ENCODE data around the gene WDR48.

The WDR48 gene

GRCh38 chr3:39122813-39123212, 71.0 kb downstream of the WDR48 start:
- H3K9me3 ChIP-seq (ENCODE audit: control insufficient read depth, insufficient read depth, low read length): no peaks in the 10 kb centered on the region
- H3K4me1 ChIP-seq (ENCODE audit: control insufficient read depth, insufficient read depth, low read length): no peaks in the 10 kb centered on the region
- no peak overlapping the region for H3K9ac ChIP-seq (ENCODE audit: low read depth, low read length)
- no peaks in the 10 kb centered on the region for H3K36me3 ChIP-seq (ENCODE audit: control insufficient read depth, insufficient read depth, low read length)
- H3K27me3 ChIP-seq (ENCODE audit: control insufficient read depth, insufficient read depth, low read length): no peaks in the 10 kb centered on the region
- no peak overlapping the region for H3K27ac ChIP-seq (ENCODE audit: low read depth, low read length)
- no peak overlapping the region for H3K4me3 ChIP-seq (ENCODE audit: low read depth, low read length)

DNA sequence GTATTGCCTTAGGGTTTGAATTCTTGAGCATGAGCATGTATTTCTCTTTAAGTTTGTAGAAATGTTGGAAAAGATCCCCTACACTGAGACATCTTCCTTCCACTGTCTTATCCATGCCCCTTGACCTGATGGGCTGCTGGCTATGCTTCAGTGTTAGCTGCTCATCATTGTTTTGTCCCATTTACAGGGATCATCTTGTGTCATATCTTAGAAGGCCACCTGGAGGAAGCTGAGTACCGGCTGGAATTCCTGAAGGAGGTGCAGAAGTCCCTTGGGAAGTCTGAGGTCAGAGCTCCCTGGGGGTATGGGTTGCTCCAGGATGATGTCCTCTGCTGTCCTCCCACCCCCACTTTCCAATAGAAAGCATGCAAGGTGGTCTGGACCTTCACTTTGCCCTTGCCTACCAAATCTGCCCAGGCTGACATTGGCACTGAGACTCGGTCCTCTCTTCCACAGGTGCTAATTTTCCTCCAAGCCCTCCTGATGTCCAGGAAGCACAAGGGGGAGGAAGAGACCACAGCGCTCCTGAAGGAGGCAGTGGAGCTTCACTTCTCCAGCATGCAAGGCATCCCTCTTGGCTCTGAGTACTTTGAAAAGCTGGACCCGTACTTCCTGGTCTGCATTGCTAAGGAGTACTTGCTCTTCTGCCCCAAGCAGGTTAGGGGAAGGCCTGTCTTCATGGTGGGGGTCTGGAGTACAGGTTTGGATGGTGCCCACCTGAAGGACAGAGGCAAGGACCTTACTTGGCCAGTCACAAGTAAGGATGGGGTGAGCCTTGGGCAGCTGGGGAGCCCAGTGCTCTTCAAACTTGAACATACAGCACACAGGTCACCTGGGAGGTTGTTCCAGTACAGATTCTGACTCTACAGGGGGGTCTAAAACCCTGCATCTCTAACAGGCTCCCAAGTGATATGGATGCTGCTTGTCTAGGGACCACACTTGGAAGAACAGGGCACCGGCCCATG, 73.3 kb downstream of the WDR48 start:
- no peaks in the 10 kb centered on the region for H3K36me3 ChIP-seq (ENCODE audit: control insufficient read depth, insufficient read depth, low read length)
- no peak overlapping the region for H3K4me3 ChIP-seq (ENCODE audit: low read depth, low read length)
- no peaks in the 10 kb centered on the region for H3K4me1 ChIP-seq (ENCODE audit: control insufficient read depth, insufficient read depth, low read length)
- H3K27me3 ChIP-seq (ENCODE audit: control insufficient read depth, insufficient read depth, low read length): no peaks in the 10 kb centered on the region
- H3K9ac ChIP-seq (ENCODE audit: low read depth, low read length): no peak overlapping the region
- H3K9me3 ChIP-seq (ENCODE audit: control insufficient read depth, insufficient read depth, low read length): no peaks in the 10 kb centered on the region
- H3K27ac ChIP-seq (ENCODE audit: low read depth, low read length): no peak overlapping the region

DNA sequence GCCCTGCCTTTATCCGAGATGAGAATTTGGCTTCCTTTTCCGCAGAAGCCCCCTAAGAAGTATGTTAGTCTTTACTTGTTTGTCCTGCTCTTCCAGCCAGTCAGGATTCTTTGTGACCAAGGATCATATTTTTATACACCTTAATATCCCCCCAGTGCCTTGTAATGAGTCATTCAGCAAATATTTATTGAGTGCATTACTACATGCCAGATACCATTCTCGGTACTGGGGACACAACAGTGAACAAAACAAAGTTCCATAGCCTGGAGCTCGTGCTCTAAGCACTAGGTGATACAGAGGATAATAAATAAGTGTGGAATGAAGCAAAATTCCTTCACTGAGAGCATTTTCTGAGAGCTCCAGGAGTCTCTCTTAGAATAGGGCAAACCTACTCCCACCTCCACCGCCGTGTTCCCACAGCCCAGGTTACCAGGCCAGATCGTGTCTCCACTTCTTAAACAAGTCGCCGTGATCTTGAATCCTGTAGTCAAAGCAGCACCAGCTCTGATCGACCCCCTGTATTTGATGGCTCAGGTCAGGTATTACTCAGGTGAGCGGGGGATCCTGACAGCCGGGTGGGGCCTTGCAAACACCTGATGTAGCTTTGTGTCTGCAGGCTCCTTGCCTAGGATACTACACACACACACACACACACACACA, 74.2 kb downstream of the WDR48 start:
- Histone ChIP-seq H3K27ac (ENCODE audit: low read depth, low read length) (no peak overlapping the region), H3K27me3 (ENCODE audit: control insufficient read depth, insufficient read depth, low read length) (no peaks in the 10 kb centered on the region), H3K9me3 (ENCODE audit: control insufficient read depth, insufficient read depth, low read length) (no peaks in the 10 kb centered on the region), H3K4me3 (ENCODE audit: low read depth, low read length) (no peak overlapping the region), H3K4me1 (ENCODE audit: control insufficient read depth, insufficient read depth, low read length) (no peaks in the 10 kb centered on the region), H3K9ac (ENCODE audit: low read depth, low read length) (no peak overlapping the region), H3K36me3 (ENCODE audit: control insufficient read depth, insufficient read depth, low read length) (no peaks in the 10 kb centered on the region)

DNA sequence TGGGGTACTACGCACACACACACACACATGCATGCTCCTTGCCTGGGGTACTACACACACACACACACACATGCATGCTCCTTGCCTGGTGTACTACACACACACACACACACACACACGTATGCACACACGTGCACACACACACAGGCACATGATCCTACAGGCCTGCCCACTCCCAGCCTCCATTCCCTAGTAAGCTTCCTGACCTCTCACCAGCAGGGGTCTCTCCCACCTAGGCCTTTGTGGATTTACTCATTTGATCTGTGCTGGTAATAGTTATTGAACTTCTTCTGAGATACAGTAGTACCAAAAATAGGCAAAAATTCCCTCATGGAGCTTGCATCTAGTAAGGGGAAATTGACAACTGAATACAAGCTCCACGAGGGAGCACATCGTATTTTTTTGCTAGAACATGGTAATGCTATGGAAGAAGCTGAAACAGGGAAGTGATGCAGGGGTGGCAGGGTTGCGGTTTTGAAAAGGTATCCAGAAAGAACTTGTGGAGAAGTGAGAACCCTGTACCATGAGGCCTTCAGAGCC, 74.8 kb downstream of the WDR48 start:
- Histone ChIP-seq H3K27ac (ENCODE audit: low read depth, low read length) (no peak overlapping the region), H3K9me3 (ENCODE audit: control insufficient read depth, insufficient read depth, low read length) (no peaks in the 10 kb centered on the region), H3K9ac (ENCODE audit: low read depth, low read length) (no peak overlapping the region)

DNA sequence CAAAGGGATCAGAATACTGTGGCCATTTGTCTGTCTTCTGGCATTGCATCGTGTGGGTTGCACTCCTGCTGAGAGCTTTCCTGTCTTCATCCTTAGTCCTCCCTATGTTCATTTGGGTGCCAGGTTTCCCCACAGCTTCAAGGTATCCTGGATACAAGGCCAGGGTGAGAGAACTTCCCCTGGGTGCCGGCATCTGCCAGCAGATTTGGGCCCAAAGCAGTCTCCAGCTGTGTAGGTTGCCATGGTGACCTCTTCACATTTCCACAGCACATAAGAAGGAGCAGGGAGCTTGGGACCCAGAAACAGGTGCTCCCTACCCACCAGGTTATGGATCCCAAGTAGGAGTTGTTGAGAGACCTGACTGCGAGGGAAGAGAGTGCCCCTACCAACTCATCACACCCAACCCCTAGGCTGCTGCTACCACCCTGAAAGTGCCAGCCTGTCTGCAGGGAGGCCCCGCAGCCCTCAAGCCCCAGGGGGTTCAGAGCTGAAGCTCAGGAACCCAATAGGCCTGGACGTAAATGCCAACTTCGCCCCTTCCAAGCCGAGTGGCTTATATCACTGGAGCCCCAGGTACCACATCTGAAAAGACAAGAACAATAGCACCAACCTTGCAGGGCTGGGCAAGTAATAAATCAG, 75.6 kb downstream of the WDR48 start:
- Histone ChIP-seq H3K4me1 (ENCODE audit: control insufficient read depth, insufficient read depth, low read length) (no peaks in the 10 kb centered on the region), H3K27ac (ENCODE audit: low read depth, low read length) (no peak overlapping the region), H3K36me3 (ENCODE audit: control insufficient read depth, insufficient read depth, low read length) (no peaks in the 10 kb centered on the region), H3K27me3 (ENCODE audit: control insufficient read depth, insufficient read depth, low read length) (no peaks in the 10 kb centered on the region), H3K9me3 (ENCODE audit: control insufficient read depth, insufficient read depth, low read length) (no peaks in the 10 kb centered on the region), H3K9ac (ENCODE audit: low read depth, low read length) (no peak overlapping the region), H3K4me3 (ENCODE audit: low read depth, low read length) (no peak overlapping the region)

More for the DNA sequence above, 74.8 kb downstream of the WDR48 start:
- Histone ChIP-seq H3K4me3 (ENCODE audit: low read depth, low read length) (no peak overlapping the region), H3K36me3 (ENCODE audit: control insufficient read depth, insufficient read depth, low read length) (no peaks in the 10 kb centered on the region), H3K4me1 (ENCODE audit: control insufficient read depth, insufficient read depth, low read length) (no peaks in the 10 kb centered on the region), H3K27me3 (ENCODE audit: control insufficient read depth, insufficient read depth, low read length) (no peaks in the 10 kb centered on the region)

- H3K4me3 ChIP-seq (ENCODE audit: low read depth, low read length): no peak overlapping the region
- no peaks in the 10 kb centered on the region for H3K36me3 ChIP-seq (ENCODE audit: control insufficient read depth, insufficient read depth, low read length)
- H3K27ac ChIP-seq (ENCODE audit: low read depth, low read length): no peak overlapping the region
- no peak overlapping the region for H3K9ac ChIP-seq (ENCODE audit: low read depth, low read length)
- H3K9me3 ChIP-seq (ENCODE audit: control insufficient read depth, insufficient read depth, low read length): no peaks in the 10 kb centered on the region
- no peaks in the 10 kb centered on the region for H3K27me3 ChIP-seq (ENCODE audit: control insufficient read depth, insufficient read depth, low read length)
- no peaks in the 10 kb centered on the region for H3K4me1 ChIP-seq (ENCODE audit: control insufficient read depth, insufficient read depth, low read length)
Observed at GRCh38 chr3:39127908-39128304, 76.1 kb downstream of the WDR48 start.

DNA sequence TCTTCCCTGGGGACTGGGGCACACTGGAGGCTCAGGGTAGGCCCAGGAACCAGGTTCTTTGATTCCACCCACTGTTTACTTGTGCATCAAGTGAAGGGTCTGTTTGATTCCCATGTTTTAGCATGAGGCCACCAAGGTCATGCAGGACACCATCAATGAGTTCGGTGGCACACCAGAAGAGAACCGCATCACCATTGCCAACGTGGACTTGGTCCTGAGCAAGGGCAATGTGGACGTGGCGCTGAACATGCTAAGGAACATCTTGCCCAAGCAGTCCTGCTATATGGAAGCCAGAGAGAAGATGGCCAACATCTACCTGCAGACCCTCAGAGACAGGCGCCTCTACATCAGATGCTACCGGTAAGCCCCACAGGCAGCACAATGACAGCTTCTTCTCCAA, 77.1 kb downstream of the WDR48 start:
- no peak overlapping the region for H3K4me3 ChIP-seq (ENCODE audit: low read depth, low read length)
- no peaks in the 10 kb centered on the region for H3K9me3 ChIP-seq (ENCODE audit: control insufficient read depth, insufficient read depth, low read length)
- no peaks in the 10 kb centered on the region for H3K36me3 ChIP-seq (ENCODE audit: control insufficient read depth, insufficient read depth, low read length)
- H3K4me1 ChIP-seq (ENCODE audit: control insufficient read depth, insufficient read depth, low read length): no peaks in the 10 kb centered on the region
- H3K27me3 ChIP-seq (ENCODE audit: control insufficient read depth, insufficient read depth, low read length): no peaks in the 10 kb centered on the region
- no peak overlapping the region for H3K27ac ChIP-seq (ENCODE audit: low read depth, low read length)
- H3K9ac ChIP-seq (ENCODE audit: low read depth, low read length): no peak overlapping the region

DNA sequence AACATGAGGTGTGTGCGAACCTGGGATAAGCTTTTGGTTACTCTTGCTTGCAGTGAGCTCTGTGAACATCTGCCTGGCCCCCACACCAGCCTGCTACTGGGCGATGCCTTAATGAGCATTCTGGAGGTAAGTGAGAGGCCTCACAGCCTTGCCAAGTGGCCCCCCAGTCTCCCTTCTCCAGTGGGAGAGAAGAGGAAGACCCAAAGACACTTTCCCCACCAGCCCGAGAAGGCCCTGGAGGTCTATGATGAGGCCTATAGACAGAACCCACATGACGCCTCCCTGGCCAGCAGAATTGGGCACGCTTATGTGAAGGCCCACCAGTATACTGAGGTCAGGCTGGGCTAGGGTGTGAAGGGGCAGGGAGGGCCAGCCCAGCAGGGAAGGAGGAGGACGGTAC, 78.2 kb downstream of the WDR48 start:
- H3K9ac ChIP-seq (ENCODE audit: low read depth, low read length): no peak overlapping the region
- H3K27me3 ChIP-seq (ENCODE audit: control insufficient read depth, insufficient read depth, low read length): no peaks in the 10 kb centered on the region
- H3K27ac ChIP-seq (ENCODE audit: low read depth, low read length): no peak overlapping the region
- H3K36me3 ChIP-seq (ENCODE audit: control insufficient read depth, insufficient read depth, low read length): no peaks in the 10 kb centered on the region
- no peaks in the 10 kb centered on the region for H3K9me3 ChIP-seq (ENCODE audit: control insufficient read depth, insufficient read depth, low read length)
- H3K4me3 ChIP-seq (ENCODE audit: low read depth, low read length): no peak overlapping the region
- H3K4me1 ChIP-seq (ENCODE audit: control insufficient read depth, insufficient read depth, low read length): no peaks in the 10 kb centered on the region

DNA sequence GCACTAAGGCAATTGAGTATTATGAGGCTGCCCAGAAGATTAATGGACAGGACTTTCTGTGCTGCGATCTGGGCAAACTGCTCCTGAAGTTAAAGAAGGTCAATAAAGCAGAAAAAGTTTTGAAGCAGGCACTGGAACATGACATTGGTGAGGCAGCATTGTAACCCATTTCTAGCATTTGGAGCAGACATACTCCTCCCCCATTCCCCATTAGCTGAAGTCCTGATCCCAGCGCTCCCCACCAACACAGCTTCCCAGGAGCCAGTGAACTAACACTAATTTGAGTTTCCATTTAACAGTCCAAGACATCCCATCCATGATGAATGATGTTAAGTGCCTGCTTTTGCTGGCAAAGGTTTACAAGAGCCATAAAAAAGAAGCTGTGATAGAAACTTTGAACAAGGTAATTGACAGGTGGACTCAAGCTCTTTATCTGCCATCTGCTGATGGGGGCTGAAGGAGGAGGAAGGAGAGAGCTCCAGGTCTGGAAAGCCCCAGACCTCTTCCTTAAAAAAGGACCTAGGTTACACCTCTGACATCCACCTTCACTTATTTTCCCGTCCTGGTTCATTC, 79.0 kb downstream of the WDR48 start:
- H3K4me3 ChIP-seq (ENCODE audit: low read depth, low read length): no peak overlapping the region
- no peaks in the 10 kb centered on the region for H3K36me3 ChIP-seq (ENCODE audit: control insufficient read depth, insufficient read depth, low read length)
- H3K9ac ChIP-seq (ENCODE audit: low read depth, low read length): no peak overlapping the region
- H3K27ac ChIP-seq (ENCODE audit: low read depth, low read length): no peak overlapping the region
- H3K9me3 ChIP-seq (ENCODE audit: control insufficient read depth, insufficient read depth, low read length): no peaks in the 10 kb centered on the region
- no peaks in the 10 kb centered on the region for H3K4me1 ChIP-seq (ENCODE audit: control insufficient read depth, insufficient read depth, low read length)
- H3K27me3 ChIP-seq (ENCODE audit: control insufficient read depth, insufficient read depth, low read length): no peaks in the 10 kb centered on the region

GRCh38 chr3:39132096-39133092, 80.6 kb downstream of the WDR48 start:
- Histone ChIP-seq H3K27ac (ENCODE audit: low read depth, low read length) (no peak overlapping the region), H3K4me1 (ENCODE audit: control insufficient read depth, insufficient read depth, low read length) (no peaks in the 10 kb centered on the region), H3K9ac (ENCODE audit: low read depth, low read length) (no peak overlapping the region), H3K36me3 (ENCODE audit: control insufficient read depth, insufficient read depth, low read length) (no peaks in the 10 kb centered on the region), H3K27me3 (ENCODE audit: control insufficient read depth, insufficient read depth, low read length) (no peaks in the 10 kb centered on the region), H3K9me3 (ENCODE audit: control insufficient read depth, insufficient read depth, low read length) (no peaks in the 10 kb centered on the region), H3K4me3 (ENCODE audit: low read depth, low read length) (no peak overlapping the region)
